GM19324 (cell line): ENCODE results near the gene ZC3HAV1.
"Not testable (repeated sequence)": the region's sequence is repeated elsewhere in the genome, so short reads cannot be mapped to it uniquely, and the experiment has no call there.

ENCODE experiments used
- ATAC-seq: cut with Tn5 transposase; IDR thresholded peaks from one replicate; pipeline ENCODE4 v1.9.1; 2021; ENCODE audit warnings: mild to moderate bottlenecking, moderate library complexity; ENCODE audit not compliant: unreplicated experiment, low FRiP score

ZC3HAV1 gene

DNA sequence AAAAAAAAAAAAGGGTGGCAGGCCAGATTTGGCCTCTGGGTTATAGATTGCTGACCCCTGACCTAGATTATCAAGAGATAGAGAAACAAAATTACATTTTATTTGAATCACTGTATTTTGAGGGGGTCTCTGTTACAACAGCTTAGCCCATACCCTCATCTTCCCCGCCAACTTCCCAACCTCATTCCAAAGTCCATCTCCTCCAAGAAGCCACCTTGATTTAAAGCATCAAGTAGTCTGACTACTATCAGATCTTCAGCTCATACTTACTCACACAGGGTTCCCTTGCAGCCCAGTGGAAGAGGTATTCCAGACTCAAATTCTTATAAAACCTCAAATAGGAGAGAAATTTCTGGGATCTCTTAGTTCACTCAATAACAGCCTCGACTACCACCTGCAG is 20.4 kb downstream of the ZC3HAV1 start:
- ATAC-seq, result no peak

DNA sequence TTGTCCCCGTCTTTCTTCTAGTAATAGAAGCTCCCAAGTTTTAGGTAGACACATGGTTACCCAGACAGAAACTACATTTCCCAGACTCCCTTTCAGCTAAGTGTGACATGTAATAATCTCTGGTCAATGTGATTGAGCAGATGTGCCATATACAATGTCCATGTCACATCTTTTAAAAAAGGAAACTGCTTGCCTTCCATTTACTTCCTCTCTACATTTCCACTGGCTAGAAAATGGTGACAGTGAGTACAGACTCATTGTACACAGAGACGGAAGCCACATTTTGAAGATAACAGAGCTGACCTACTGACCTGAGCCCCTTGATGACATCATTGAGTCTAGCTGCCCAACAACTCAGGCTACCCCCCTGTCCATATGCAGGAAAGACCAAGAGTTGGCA is 21.3 kb downstream of the ZC3HAV1 start:
- ATAC-seq, result no peak

DNA sequence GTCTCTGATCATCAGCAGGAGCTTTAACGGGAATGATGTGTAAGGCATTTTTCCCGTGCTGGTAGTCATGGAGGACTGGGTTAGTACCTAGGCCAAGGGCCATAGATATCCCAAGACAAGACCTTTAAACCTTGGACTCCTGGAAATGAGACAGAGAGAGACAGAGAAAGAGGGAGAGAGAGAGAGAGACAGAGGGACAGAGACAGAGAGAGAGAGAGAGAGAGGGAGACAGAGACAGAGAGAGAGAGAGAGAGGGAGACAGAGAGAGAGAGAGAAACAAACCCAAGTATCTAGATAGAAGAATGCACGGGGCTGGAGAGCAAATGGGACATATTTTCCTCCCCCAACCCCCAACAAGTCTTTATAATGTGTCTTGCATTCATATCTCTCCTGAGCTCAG is 22.3 kb downstream of the ZC3HAV1 start:
- no peak for ATAC-seq

DNA sequence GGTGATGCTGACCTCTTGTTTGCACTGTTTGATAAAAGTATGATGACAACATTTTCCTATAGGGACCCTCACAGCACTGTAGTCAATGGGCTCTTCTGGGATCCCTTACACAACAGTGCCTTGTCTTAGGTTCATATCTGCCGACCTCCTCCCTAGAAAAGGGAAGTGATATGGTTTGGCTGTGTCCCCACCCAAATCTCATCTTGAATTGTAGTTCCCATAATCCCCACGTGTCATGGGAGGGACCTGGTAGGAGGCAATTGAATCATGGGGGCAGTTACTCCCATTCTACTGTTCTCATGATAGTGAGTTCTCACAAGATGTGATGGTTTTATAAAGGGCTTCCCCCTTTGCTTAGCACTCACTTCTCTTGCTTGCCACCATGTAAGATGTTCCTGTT is 23.1 kb downstream of the ZC3HAV1 start:
- no peak for ATAC-seq

DNA sequence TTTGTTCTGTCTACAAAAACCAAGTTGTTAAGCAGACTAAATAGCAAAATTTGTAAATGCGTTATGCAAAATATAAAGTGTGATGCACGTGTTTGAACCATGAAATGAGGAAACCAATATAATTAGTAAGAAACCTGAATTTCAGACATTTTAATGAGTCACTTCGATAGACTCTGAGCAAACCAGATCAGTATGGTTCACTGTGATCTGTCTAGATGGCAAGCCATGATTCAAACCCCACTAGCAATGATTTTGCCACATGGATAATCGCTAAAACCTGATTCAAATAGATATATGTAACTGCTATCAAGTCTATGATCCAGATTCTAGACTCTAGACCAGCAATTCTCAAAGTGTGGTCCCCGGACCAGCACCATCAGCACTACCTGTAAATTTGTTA is 24.8 kb downstream of the ZC3HAV1 start:
- no peak for ATAC-seq

DNA sequence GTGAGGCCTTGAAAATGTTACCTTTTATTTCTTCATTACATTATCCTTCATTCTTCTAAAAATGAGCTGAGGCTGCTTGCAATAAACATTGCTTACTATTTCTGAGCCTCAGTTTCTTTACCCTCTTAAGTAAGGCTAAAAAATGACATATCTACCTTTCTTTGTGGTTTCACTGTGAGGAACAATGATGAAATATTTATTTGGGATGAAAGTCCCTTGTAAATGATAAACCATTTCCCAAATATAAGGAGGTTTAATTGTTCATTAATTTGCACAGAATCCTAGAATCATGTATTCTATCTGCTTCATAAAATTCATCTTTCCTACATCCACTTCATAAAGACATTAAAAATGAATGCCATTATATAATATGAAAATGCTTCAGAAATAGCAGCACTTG is 27.9 kb downstream of the ZC3HAV1 start:
- ATAC-seq, result no peak

DNA sequence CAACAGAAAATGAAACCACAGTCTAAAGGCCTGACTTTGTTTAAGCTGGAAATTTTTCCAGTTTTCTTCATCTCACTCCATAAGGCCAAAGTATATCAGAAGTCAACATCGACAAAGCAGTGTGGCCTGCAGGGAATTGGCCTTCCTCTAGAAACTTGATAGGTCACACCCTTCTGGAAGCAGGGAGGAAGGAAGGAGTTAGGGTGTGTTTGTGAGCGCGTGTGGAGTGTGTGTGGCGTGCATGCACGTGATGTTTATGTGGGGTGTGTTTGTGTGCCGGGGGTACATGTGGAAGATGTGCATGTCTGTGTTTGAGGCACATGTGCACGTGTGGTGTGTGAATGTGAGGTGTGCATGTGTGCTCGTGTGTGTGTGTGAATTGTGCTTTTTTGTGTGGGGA is 28.6 kb downstream of the ZC3HAV1 start:
- no peak for ATAC-seq

DNA sequence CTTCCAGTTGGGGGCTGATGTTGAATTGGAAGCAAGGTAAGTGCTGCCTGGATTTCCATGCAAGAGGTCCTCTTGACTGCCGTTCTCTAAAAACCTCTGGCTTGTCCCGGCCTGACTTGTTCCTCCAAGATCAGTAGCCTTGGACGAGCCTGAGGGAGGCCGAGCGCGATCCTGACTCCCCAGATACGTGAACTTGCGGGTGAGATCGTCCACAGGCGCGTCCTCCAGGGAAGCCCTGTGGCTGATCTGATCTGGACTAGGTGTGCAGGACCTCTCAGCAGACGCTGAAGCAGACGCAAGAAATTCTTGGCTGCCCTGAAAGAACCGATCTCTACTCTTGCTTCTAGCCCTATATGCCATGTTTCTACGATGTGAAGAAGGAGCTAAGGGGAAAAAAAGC is 29.7 kb downstream of the ZC3HAV1 start:
- ATAC-seq, result no peak

DNA sequence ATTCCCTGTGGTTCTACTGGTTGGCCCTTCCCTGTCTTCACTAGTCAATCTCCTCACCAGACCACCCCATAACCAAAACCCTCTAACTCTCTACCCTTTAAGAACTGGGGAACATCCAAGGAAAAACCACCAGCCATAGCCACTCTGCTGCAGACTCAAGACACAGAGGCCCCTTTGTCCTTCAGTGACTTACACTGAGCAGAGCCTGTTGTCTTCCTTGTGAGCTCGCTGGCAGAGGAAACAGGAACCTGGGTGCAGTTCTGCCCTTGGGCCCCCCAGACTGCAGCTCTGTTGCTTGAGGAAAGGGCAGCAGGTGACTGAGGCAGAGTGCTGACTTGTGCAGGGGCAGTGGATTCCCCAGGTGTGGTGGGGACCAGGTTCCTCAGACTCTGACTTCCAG is 30.6 kb downstream of the ZC3HAV1 start:
- no peak for ATAC-seq

DNA sequence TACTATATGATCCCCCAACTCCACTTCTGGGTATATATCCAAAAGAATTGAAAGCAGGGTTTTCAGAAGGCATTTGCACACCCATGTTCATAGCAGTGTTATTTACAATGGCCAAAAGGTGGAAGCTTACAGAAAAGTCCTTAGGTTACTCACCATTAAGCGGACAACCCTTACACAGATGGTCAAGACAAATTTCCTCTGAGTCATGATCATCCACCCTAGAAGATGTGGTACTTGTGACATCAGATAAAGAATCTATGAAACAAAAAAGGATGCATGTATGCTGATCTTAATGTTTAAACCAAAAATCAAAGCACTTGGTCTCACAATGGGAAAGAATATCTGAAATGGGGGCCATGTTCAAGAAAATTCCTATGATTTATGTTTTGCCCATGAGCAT is 31.1 kb downstream of the ZC3HAV1 start:
- no peak for ATAC-seq

DNA sequence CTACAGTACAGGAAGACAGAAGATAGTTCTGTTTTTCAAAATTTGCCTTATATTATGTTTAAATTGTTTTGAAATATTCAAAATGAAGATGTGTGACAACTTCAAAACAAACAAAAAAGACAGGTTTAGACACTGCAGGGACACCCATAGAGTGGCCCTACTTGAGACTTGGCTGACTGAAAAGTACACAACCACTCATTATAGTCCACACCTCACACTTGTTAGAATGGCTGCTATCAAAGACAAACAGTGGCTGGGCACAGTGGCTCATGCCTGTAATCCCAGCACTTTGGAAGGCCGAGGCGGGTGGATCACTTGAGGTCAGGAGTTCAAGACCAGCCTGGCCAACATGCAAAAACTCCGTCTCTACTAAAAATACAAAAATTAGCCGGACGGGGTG is 31.8 kb downstream of the ZC3HAV1 start:
- not testable (repeated sequence) for ATAC-seq

DNA sequence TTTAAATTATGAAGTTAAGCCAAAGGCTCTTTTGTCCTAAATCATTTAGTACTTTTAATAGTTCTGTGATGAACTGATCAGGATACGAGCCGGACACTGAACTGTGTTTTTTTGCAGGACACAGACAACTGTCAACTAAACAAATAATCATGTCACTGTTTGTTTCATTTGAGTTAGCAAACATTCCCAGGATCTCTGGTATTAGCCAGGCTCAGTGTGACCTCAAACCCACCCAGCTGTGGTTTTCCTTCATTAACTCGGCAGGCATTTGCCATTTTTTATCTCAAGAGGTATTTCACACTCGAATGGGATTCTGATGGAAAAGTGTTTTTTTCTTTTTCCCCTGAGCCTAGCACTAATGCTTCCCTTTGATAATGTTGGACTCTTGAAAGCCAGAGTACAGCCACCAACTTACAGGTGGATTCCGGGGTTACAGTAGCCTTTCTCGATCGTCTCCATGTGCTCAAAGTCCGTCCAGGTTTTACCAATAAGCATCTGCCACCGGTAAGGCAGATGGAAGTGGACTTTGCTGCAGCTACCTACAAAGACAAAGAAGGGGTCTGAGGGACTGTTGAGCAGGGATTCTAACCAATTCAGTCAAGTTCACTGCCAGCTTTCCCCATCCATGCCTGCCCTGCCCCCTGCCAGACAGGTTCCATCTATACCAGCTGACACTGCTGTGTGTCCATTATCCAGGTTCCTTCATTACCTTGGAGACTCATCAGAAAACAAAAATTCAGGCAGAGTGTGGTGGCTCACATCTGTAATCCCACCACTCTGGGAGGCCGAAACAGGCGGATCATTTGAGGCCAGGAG is 33.4 kb downstream of the ZC3HAV1 start:
- no peak for ATAC-seq

DNA sequence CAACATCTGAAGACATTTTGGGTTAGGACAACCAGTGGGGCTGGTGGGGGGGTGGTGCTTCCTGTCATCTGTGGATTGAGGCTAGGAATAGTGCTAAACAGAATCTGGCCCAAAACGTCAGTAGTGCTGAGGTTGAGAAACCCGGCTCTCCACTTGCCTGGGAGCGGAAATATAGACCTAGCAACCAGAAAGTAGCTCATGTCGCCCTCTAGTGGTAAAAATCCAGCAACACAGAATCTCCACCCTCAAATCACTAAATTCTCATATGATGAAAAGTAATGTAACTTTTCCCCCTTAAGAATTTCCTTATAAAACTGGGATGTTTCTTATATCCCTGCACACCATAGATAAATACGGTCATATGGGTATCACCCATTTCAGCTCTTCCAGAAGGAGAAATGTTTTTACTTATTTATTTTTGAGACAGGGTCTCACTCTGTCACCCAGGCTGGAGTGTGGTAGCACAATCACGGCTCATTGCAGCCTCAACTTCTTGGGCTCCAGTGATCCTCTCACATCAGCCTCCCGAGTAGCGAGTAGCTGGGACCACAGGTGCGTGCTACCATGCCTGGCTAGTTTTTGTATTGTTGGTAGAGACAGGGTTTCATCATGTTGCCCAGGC is 34.4 kb downstream of the ZC3HAV1 start:
- ATAC-seq, result peak; percentile 76

DNA sequence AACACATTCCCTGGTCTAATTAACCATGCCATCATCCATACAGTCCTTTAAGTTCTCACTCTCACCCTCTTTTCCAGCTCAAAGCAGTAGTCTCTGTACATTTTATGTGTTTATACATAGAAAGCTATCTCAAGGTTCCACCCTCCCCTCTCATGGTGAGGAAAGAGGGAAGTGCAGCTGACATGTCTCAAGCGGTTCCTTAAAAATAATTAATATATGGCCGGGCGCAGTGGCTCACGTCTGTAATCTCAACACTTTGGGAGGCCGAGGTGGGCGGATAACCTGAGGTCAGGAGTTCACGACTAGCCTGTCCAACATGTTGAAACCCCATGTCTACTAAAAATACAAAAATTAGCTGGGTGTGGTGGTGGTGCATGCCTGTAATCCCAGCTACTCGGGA is 36.7 kb downstream of the ZC3HAV1 start:
- no peak for ATAC-seq

DNA sequence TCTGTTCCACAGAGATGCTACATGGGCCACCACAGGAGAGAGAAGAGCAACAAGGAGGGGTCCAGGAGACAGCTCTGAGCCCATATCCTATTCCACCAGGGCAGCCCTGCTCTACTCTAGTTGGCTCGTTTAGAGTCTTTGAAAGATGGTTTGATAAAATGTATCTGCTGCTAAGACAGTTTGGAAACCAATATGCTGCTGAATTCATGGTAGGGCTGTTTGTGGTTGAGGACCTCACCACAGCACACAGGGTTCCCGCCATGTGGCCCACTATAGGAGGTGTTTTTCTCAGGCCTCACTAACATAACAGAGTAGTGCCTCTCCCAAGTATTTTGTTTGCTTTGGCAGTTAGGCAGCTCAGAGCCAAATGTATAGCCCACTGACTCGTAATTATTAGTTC is 37.8 kb downstream of the ZC3HAV1 start:
- ATAC-seq, result no peak

DNA sequence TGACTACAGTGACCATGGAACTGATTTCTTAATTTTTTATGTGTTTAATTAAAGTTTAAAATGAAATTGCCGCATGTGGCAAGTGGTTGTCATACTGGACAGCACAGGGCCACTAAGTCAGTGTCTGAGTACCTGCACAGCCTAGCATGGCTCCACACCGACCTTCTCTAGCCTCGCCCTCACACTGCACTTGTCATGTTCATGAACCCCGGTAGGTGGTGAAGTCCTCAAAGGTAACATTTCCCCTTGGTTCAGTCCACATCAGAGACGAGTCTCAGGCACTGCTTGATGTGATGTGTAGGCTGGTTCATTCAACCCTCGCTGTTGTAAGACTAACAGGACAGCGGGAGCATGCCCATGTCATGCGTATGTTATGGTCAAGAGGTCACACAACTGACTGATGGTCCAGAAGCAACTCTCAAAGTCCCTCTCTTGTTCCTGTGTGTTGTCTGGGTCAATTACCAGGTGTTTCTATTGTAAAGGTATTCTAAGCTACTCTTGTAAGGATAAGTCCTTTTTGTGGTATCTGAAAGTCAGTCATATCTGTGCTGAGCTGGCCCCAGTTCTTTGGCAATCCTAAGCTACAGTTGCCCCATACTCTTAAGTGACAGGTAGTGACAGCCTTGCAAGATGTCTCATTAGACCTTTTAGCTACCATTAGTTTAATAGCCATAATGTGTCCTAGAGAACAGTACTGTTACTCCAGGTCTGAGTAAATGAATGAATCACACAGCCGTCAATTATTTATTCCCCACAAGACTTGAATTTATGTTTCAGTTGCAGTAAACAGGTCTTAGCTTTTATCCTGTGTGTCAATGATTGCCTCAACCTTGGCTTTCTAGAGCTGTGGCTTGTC is 40.7 kb downstream of the ZC3HAV1 start:
- ATAC-seq, result no peak

DNA sequence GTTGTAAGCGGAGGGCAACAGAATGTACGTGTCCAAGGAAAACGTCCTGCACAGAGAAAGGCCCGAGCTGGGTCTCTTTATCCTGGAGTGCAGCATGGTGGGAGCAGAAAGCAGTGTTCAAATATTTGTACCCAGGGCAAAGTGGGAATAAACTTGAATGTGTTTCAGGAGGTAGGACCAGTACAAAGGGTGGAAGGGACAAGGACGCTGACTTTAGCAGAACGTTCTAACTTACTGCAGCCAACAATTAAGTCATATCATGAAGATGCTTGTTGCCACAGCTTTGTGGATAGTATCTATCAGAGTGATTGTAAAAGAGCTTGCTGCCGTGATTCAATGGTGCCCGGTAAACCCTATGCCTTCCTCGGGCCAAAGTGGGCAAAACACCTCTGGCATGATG is 43.2 kb downstream of the ZC3HAV1 start:
- ATAC-seq, result no peak

DNA sequence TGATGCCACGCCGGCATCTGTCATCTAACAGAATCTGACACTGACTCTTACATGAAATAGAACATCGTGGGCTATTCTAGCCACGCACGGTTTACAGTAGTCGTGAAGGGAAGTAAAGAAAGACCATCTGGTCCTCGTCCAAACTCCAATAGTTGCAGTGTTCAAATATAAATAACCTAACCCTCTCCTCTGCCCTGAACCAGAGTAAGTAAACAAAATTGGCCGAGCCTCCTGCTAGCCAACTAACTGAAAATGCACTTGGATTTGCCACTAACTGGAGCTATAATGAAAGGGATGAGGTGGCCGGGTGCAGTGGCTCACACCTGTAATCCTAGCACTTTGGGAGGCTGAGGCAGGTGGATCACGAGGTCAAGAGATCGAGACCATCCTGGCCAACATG is 44.2 kb downstream of the ZC3HAV1 start:
- no peak for ATAC-seq

DNA sequence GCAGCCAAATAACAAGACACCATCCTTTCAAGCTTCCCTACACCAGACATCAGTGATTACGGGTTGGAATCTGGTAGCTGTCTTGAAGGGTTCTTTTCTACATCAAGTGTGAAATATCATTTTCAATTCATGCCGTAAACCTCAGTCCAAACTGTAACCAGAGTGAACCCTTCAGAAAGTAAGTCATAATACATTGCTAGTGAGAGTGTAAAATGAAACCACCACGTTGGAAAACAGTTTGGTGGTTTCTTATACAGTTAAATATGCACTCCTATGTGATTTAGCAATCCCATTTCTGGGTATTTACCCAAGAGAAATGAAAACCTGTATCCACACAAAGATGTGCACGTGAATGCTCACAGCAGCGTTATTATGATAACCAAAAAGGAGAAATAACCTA is 48.1 kb downstream of the ZC3HAV1 start:
- ATAC-seq, result no peak

DNA sequence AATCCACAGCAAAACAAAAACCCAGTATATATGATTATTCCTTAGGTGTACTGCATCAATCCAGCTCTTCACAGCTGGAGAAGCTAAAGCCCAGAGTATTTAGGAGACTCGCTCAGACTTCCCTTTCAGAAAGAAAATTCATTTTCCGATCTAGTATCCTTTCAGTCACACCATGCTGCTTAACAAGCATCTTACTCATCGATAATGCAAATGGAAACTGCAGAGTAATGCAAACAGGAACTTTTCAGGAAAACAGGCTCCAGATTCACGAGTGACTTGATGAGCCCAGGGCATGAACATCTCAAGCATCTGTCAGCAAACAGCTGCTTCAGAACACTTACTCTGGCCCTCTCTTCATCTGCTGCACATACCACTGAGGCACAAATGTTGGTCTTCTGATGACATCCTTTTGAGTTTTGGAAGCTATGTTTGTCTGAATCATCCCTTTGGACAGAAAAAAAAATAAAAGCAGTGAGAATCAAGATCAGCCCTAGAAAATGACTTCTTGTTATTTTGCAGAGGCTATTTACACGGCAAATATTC is 48.8 kb downstream of the ZC3HAV1 start:
- no peak for ATAC-seq

DNA sequence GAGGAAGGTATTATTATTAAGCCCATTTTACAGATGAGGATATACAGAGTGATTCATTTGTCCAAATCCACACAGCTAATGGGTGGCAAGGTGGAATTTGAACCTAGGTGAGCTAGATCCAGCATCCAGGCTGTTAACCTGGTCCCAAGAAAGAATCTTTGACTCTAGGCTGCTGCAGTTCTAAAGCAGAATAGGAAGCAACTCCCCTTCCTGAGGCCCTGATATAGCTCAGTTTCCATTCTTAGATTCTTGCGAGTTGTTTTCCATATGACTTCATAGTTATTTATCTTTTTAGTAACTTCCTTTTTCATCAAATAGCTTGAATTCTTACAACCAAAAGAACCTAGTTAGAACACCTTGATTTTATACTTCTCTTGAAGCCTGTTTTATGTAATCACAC is 49.6 kb downstream of the ZC3HAV1 start:
- ATAC-seq, result no peak
